SH-SY5Y (cell line): Measurements from ENCODE around the gene RFC3.

Source experiments
- GATA2 ChIP-seq: IDR thresholded peaks from 2 replicates; pipeline ENCODE4 v1.6.1; 2011; ENCODE audit warnings: mild to moderate bottlenecking, low read depth, low read length
- GATA3 ChIP-seq: IDR thresholded peaks from 2 replicates; pipeline ENCODE4 v1.6.1; 2011; ENCODE audit warnings: low read depth, mild to moderate bottlenecking, low read length, moderate library complexity

DNA sequence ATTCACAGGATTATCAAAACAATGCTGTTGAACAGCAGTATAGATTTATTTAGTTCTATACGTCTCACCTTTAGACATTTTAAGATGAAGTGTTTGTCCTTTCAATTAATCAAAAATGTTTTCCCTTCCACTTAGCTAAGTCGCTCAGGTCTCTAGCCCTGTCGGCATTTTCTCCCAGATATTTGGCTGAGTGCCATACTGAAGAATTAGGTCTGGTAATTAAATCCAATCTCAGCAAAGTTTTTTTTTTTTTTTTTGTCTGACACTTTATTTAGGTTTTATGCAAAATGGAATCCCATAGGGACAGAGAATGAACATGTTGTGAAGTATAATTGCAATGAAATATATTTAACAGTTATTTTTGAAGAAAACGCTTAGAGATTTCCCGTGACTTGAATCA lies 44.1 kb downstream of the RFC3 start:
- TF ChIP-seq GATA2: no peak
- no peak for TF ChIP-seq GATA3
